HepG2 (cell line): ENCODE measurements around the gene SPCS1. TPM values are rescaled to one million over a fixed set of nuclear protein-coding genes. Genes with fewer than 3 reads are reported as not detected.

Experiments
- ATAC-seq: fragments of 200-7000 bp; cut with Tn5 transposase; 3 replicates; pipeline ENCODE4 v1.9.1; 2020; ENCODE audit warnings: mild to moderate bottlenecking, moderate library complexity
- BruUV-seq: library from RNA; stranded (reverse); fragments of 400-500 nt; replicated peaks from 2 replicates; lab custom pipeline; 2021; lab: Mats Ljungman, UMichigan
- CTCF ChIA-PET: fragments of 300-600 bp; formaldehyde crosslinking; extraction: SDS; loops from one replicate; lab custom pipeline; 2021; ENCODE audit warnings: low total read pairs, inconsistent platforms, low intra/inter-chr PET ratio; lab: Yijun Ruan, JAX
- POLR2A ChIA-PET: fragments of 350-600 bp; sonication (Branson Sonifier 250); formaldehyde crosslinking; loops from one replicate; lab custom pipeline; 2020; ENCODE audit warnings: antibody characterized with exemption, inconsistent platforms; lab: Yijun Ruan, JAX
- DNase-seq: peaks from one replicate; pipeline ENCODE4 v3.0.0-alpha.2; 2015; ENCODE audit warnings: low spot score
- FAIRE-seq: peaks from 3 replicates; lab custom pipeline; 2011; peaks lifted over from hg19 to GRCh38; lab: Jason Lieb, UNC
- H2AFZ ChIP-seq: one replicate; pipeline ENCODE4 v1.6.1; 2011; ENCODE audit warnings: low read length, inconsistent platforms
- H3K27ac ChIP-seq: fragments of 300-600 bp; 3 replicates; pipeline ENCODE4 v1.8.0; 2011; ENCODE audit warnings: mixed run types, mild to moderate bottlenecking, mixed read lengths, low read length, inconsistent platforms; ENCODE audit not compliant: insufficient read depth; ENCODE audit errors: extremely low read length
- H3K27me3 ChIP-seq, 2 experiments: fragments of 200-600 bp in 1 of 2; 2 replicates in 1 of 2; 3 replicates in 1 of 2; pipeline versions ENCODE4 v1.6.0 to v1.8.0; 2011; ENCODE audit warnings: low read length in 2 of 2, mild to moderate bottlenecking in 2 of 2, moderate library complexity in 2 of 2, inconsistent platforms in 1 of 2; ENCODE audit not compliant: insufficient read depth in 2 of 2, control insufficient read depth in 1 of 2
- H3K36me3 ChIP-seq, 2 experiments: fragments of 200-600 bp in 1 of 2; replicated peaks in 1 of 2; 2 replicates in 1 of 2; 3 replicates in 1 of 2; pipeline versions ENCODE4 v1.5.1 to v1.8.0; 2011; ENCODE audit warnings: low read length in 2 of 2, inconsistent platforms in 1 of 2; ENCODE audit not compliant: insufficient read depth in 2 of 2, control insufficient read depth in 1 of 2
- H3K4me1 ChIP-seq: 2 replicates; pipeline ENCODE4 v1.5.1; 2012; ENCODE audit warnings: low read length, inconsistent platforms; ENCODE audit not compliant: insufficient read depth
- H3K4me2 ChIP-seq: 2 replicates; pipeline ENCODE4 v1.6.0; 2011; ENCODE audit warnings: low read depth, low read length, inconsistent platforms
- H3K4me3 ChIP-seq, 3 experiments: fragments of 200-600 bp in 1 of 3; sonication (generic), shearing (Covaris generic) in 1 of 3; replicated peaks in 1 of 3; 2 replicates each; pipeline ENCODE4 v1.5.1; 2011 to 2016; ENCODE audit warnings: low read length in 3 of 3, inconsistent platforms in 2 of 3, low read depth in 2 of 3, mild to moderate bottlenecking in 2 of 3, control low read depth in 1 of 3, mixed read lengths in 1 of 3; ENCODE audit not compliant: insufficient read depth in 1 of 3
- H3K79me2 ChIP-seq: one replicate; pipeline ENCODE4 v1.6.1; 2011; ENCODE audit warnings: low read length, inconsistent platforms; ENCODE audit not compliant: insufficient read depth
- H3K9ac ChIP-seq: 2 replicates; pipeline ENCODE4 v1.6.0; 2011; ENCODE audit warnings: mild to moderate bottlenecking, low read depth, low read length, inconsistent platforms; ENCODE audit not compliant: insufficient read depth
- H3K9me3 ChIP-seq: 2 replicates; pipeline ENCODE4 v1.5.1; 2012; ENCODE audit warnings: mild to moderate bottlenecking, low read length
- H4K20me1 ChIP-seq: 2 replicates; pipeline ENCODE4 v1.6.0; 2011; ENCODE audit warnings: inconsistent platforms, mild to moderate bottlenecking, low read length, moderate library complexity; ENCODE audit not compliant: insufficient read depth
- ARNT ChIP-seq: fragments of 450-650 bp; IDR thresholded peaks from 2 replicates; pipeline ENCODE4 v1.6.1; 2017
- ATAD3A ChIP-seq: sonication (generic); formaldehyde crosslinking; IDR thresholded peaks from 2 replicates; pipeline ENCODE4 v1.4.0; 2020; ENCODE audit warnings: missing genetic modification reagents
- FOXK1 ChIP-seq: sonication (generic); formaldehyde crosslinking; IDR thresholded peaks from 2 replicates; pipeline ENCODE4 v1.4.0; 2020; ENCODE audit warnings: low read depth, missing genetic modification reagents, borderline replicate concordance
- FOXP1 ChIP-seq, 2 experiments: fragments of 450-650 bp in 1 of 2; IDR thresholded peaks; 2 replicates each; pipeline ENCODE4 v1.6.1; 2017 to 2018; ENCODE audit warnings: antibody characterized with exemption in 1 of 2
- HMG20A ChIP-seq: IDR thresholded peaks from 2 replicates; pipeline ENCODE4 v1.6.1; 2016; ENCODE audit warnings: borderline replicate concordance
- HNRNPL ChIP-seq: fragments of 200-400 bp; formaldehyde crosslinking; IDR thresholded peaks from 2 replicates; pipeline ENCODE4 v1.6.1; 2017; ENCODE audit warnings: mild to moderate bottlenecking, low read depth, low read length
- NCOR1 ChIP-seq: fragments of 200-600 bp; sonication (generic); IDR thresholded peaks from 2 replicates; pipeline ENCODE4 v1.7.0; 2017; ENCODE audit warnings: antibody characterized with exemption, low read length, borderline replicate concordance
- RCOR2 ChIP-seq: IDR thresholded peaks from 2 replicates; pipeline ENCODE4 v1.6.1; 2016; ENCODE audit warnings: missing biosample characterization, missing genetic modification reagents
- SAP130 ChIP-seq: IDR thresholded peaks from 2 replicates; pipeline ENCODE4 v1.6.1; 2016; ENCODE audit warnings: low read depth
- SOX5 ChIP-seq: IDR thresholded peaks from 2 replicates; pipeline ENCODE4 v1.6.1; 2016; ENCODE audit warnings: borderline replicate concordance
- YEATS4 ChIP-seq: sonication (generic); formaldehyde crosslinking; IDR thresholded peaks from 2 replicates; pipeline ENCODE4 v1.4.0; 2020; ENCODE audit warnings: missing genetic modification reagents, borderline replicate concordance
- ZNF598 ChIP-seq: sonication (generic); formaldehyde crosslinking; IDR thresholded peaks from 2 replicates; pipeline ENCODE4 v1.5.1; 2020; ENCODE audit warnings: mild to moderate bottlenecking, missing genetic modification reagents, borderline replicate concordance
- ZNF607 ChIP-seq: sonication (generic); formaldehyde crosslinking; IDR thresholded peaks from 2 replicates; pipeline ENCODE4 v1.5.1; 2020; ENCODE audit warnings: missing genetic modification reagents, mild to moderate bottlenecking, borderline replicate concordance
- ZNF629 ChIP-seq: sonication (generic); formaldehyde crosslinking; conservative IDR thresholded peaks from 2 replicates; pipeline ENCODE4 v1.5.0; 2020; ENCODE audit warnings: missing genetic modification reagents
- ZNF720 ChIP-seq: sonication (generic); formaldehyde crosslinking; IDR thresholded peaks from 2 replicates; pipeline ENCODE4 v1.4.0; 2020; ENCODE audit warnings: missing genetic modification reagents
- ZNF780A ChIP-seq: sonication (generic); formaldehyde crosslinking; IDR thresholded peaks from 2 replicates; pipeline ENCODE4 v1.8.0; 2022; ENCODE audit warnings: mild to moderate bottlenecking, missing genetic modification reagents, moderate library complexity
- WGBS: methylation state at CpG from one replicate; pipeline ENCODE4 v1.1.6; 2017; ENCODE audit warnings: low lambda C conversion rate; 5-methylcytosine and 5-hydroxymethylcytosine counted together
- in situ Hi-C: cut with HindIII; loops from 2 replicates; pipeline ENCODE4 v1.10.0; 2017; ENCODE audit warnings: low pct_unique_long_range_greater_than_20kb; ENCODE audit not compliant: extremely low pct_ligation_motif_present
- intact Hi-C: fragments of 100-400 bp; cut with micrococcal nuclease; formaldehyde crosslinking; loops from one replicate; pipeline ENCODE4 v1.10.0; 2022; ENCODE audit not compliant: unreplicated experiment
- polyA plus RNA-seq, 8 experiments: library from polyadenylated mRNA; depleted of rRNA in 3 of 8; stranded (reverse) in 7 of 8; unstranded in 1 of 8; fragments of >200 nt; fragmentation: Illumina TruSeq in 4 of 8; extraction: Trizol in 4 of 8; gene quantifications; 2 replicates each; pipeline versions ENCODE4 v1.2.1 to v1.2.3, GENCODE V29; 2011 to 2016; ENCODE audit warnings: low read depth in 4 of 8, missing spikeins in 1 of 8, mixed read lengths in 1 of 8; ENCODE audit not compliant: insufficient read depth in 1 of 8
- total RNA-seq, 5 experiments: library from RNA; depleted of rRNA; stranded (reverse); fragments of >200 nt; fragmentation: Illumina TruSeq; extraction: Trizol; gene quantifications; 2 replicates each; pipeline ENCODE4 v1.2.3, GENCODE V29; 2016; ENCODE audit warnings: low read depth in 1 of 5
- TF ChIP-seq, protein P1 (sequence below): sonication (generic); formaldehyde crosslinking; conservative IDR thresholded peaks from 2 replicates; pipeline ENCODE4 v1.8.0; 2022; ENCODE audit warnings: low read depth, missing genetic modification reagents
- TF ChIP-seq, protein P2 (sequence below): IDR thresholded peaks from 2 replicates; pipeline ENCODE4 v1.6.1; 2016; ENCODE audit warnings: missing genetic modification reagents, missing compliant biosample characterization
- TF ChIP-seq, protein P3 (sequence below): IDR thresholded peaks from 2 replicates; pipeline ENCODE4 v1.4.0; 2020; ENCODE audit warnings: mild to moderate bottlenecking, missing genetic modification reagents

SPCS1 gene
- total and polyA plus RNA-seq, 2 of the 13 experiments (the other 11 are each of a cell fraction or from before 2014, with no cell fraction given) = 84.6 to 120 TPM

GRCh38 chr3:52724511-52724910 lies 18.6 kb downstream of the SPCS1 start:
- Histone ChIP-seq H3K27ac (peak overlapping the region; percentile 20), H3K4me2 (peak overlapping the region; percentile 14; the same call in 1 of the 2 replicates), H3K27me3 (no peaks in the 10 kb centered on the region), H3K9ac (no peak overlapping the region), H2AFZ (no peak overlapping the region), H3K9me3 (peaks cover 4% of the 10 kb centered on the region; the same call in 1 of the 2 replicates), H4K20me1 (no peaks in the 10 kb centered on the region), H3K79me2 (no peaks in the 10 kb centered on the region), H3K4me1 (peaks cover 20% of the 10 kb centered on the region), H3K4me3 (no peak overlapping the region), H3K36me3 (peaks cover 0 to 2% of the 10 kb centered on the region in 2 experiments; a peak in 1 of 5 replicates)
- in situ Hi-C loops (no loop called here), intact Hi-C loops (no loop called here)
- peak; percentile 62 for DNase-seq
- peak; percentile 54; the same call in 1 of the 3 replicates for ATAC-seq
- FAIRE-seq = no peak
- POLR2A ChIA-PET = interaction anchor here (1.8 kb wide), 1 partner anchor 20 kb away, joined by 4 read pairs; no protein-coding TSS in a partner anchor
- CTCF ChIA-PET = no interaction called here
- WGBS = 51% methylated on average over 1 of the region's 1 CpG
- BruUV-seq = no TSS peak
- TF ChIP-seq ZNF780A (no peak), ATAD3A (CRISPR knock-in tag) (no peak), HMG20A (CRISPR knock-in tag) (peak; percentile 32; the same call in 1 of the 2 replicates), RCOR2 (0 out of 2 replicates have a peak, but pooled peaks have one; percentile 31), FOXP1 (IDR thresholded peaks at IDR 0.05) (no peak), FOXP1 (CRISPR knock-in tag; IDR thresholded peaks at IDR 0.05) (peak; percentile 58; the same call in 1 of the 2 replicates), HNRNPL (no peak), SOX5 (peak; percentile 17; the same call in 1 of the 2 replicates), ZNF629 (0 out of 2 replicates have a peak, but pooled peaks have one; percentile 25), SAP130 (CRISPR knock-in tag) (peak; percentile 33), ZNF720 (CRISPR knock-in tag) (no peak), ZNF598 (CRISPR knock-in tag) (no peak), ZNF607 (CRISPR knock-in tag) (no peak), FOXK1 (CRISPR knock-in tag) (peak; percentile 46; the same call in 1 of the 2 replicates), NCOR1 (peak; percentile 53), ARNT (no peak), YEATS4 (no peak)
- TF ChIP-seq, protein P1, sequence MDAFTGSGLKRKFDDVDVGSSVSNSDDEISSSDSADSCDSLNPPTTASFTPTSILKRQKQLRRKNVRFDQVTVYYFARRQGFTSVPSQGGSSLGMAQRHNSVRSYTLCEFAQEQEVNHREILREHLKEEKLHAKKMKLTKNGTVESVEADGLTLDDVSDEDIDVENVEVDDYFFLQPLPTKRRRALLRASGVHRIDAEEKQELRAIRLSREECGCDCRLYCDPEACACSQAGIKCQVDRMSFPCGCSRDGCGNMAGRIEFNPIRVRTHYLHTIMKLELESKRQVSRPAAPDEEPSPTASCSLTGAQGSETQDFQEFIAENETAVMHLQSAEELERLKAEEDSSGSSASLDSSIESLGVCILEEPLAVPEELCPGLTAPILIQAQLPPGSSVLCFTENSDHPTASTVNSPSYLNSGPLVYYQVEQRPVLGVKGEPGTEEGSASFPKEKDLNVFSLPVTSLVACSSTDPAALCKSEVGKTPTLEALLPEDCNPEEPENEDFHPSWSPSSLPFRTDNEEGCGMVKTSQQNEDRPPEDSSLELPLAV (CRISPR knock-in tag) = no peak
- TF ChIP-seq, protein P2, sequence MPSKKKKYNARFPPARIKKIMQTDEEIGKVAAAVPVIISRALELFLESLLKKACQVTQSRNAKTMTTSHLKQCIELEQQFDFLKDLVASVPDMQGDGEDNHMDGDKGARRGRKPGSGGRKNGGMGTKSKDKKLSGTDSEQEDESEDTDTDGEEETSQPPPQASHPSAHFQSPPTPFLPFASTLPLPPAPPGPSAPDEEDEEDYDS = 0 out of 2 replicates have a peak, but pooled peaks have one; percentile 18
- TF ChIP-seq, protein P3, sequence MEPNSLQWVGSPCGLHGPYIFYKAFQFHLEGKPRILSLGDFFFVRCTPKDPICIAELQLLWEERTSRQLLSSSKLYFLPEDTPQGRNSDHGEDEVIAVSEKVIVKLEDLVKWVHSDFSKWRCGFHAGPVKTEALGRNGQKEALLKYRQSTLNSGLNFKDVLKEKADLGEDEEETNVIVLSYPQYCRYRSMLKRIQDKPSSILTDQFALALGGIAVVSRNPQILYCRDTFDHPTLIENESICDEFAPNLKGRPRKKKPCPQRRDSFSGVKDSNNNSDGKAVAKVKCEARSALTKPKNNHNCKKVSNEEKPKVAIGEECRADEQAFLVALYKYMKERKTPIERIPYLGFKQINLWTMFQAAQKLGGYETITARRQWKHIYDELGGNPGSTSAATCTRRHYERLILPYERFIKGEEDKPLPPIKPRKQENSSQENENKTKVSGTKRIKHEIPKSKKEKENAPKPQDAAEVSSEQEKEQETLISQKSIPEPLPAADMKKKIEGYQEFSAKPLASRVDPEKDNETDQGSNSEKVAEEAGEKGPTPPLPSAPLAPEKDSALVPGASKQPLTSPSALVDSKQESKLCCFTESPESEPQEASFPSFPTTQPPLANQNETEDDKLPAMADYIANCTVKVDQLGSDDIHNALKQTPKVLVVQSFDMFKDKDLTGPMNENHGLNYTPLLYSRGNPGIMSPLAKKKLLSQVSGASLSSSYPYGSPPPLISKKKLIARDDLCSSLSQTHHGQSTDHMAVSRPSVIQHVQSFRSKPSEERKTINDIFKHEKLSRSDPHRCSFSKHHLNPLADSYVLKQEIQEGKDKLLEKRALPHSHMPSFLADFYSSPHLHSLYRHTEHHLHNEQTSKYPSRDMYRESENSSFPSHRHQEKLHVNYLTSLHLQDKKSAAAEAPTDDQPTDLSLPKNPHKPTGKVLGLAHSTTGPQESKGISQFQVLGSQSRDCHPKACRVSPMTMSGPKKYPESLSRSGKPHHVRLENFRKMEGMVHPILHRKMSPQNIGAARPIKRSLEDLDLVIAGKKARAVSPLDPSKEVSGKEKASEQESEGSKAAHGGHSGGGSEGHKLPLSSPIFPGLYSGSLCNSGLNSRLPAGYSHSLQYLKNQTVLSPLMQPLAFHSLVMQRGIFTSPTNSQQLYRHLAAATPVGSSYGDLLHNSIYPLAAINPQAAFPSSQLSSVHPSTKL (CRISPR knock-in tag) = peak; percentile 63
